Bronchial epithelial cell (primary cell): ENCODE results near the gene CADPS2. TPM values are rescaled to one million over a fixed set of nuclear protein-coding genes. Genes with fewer than 3 reads are reported as not detected.

Source experiments
- DNase-seq: peaks from one replicate; pipeline ENCODE4 v3.0.0-alpha.2; 2010; ENCODE audit warnings: low read depth
- FAIRE-seq: peaks from 2 replicates; lab custom pipeline; 2011; peaks lifted over from hg19 to GRCh38; lab: Jason Lieb, UNC
- H3K27me3 ChIP-seq: 2 replicates; pipeline ENCODE4 v1.5.1; 2011; ENCODE audit warnings: low read length; ENCODE audit not compliant: control insufficient read depth, insufficient read depth
- H3K36me3 ChIP-seq: 2 replicates; pipeline ENCODE4 v1.5.1; 2011; ENCODE audit warnings: low read length; ENCODE audit not compliant: control insufficient read depth, insufficient read depth
- H3K4me3 ChIP-seq: 2 replicates; pipeline ENCODE4 v1.5.1; 2011; ENCODE audit warnings: mild to moderate bottlenecking, low read depth, low read length, control low read depth
- CTCF ChIP-seq: IDR thresholded peaks from 2 replicates; pipeline ENCODE4 v1.5.1; 2011; ENCODE audit warnings: mild to moderate bottlenecking, moderate library complexity, low read length, control low read depth, inconsistent platforms; ENCODE audit not compliant: insufficient read depth, severe bottlenecking
- total RNA-seq: library from RNA; depleted of rRNA; stranded (reverse); fragments of >200 nt; gene quantifications from 2 replicates; pipeline ENCODE4 v1.2.1, GENCODE V29; 2014

CADPS2 gene
- total RNA-seq, 1 donor from 2014 or later: 4.2 TPM

GRCh38 chr7:122584676-122585251 is 301.5 kb downstream of the CADPS2 start:
- no peak overlapping the region for H3K4me3 ChIP-seq
- DNase-seq: no peak
- no peak for TF ChIP-seq CTCF
- FAIRE-seq: no peak
- no peaks in the 10 kb centered on the region for H3K36me3 ChIP-seq
- no peaks in the 10 kb centered on the region for H3K27me3 ChIP-seq

GRCh38 chr7:122578350-122578749 is 307.9 kb downstream of the CADPS2 start:
- no peak for TF ChIP-seq CTCF
- H3K36me3 ChIP-seq: no peaks in the 10 kb centered on the region
- H3K4me3 ChIP-seq: no peak overlapping the region
- no peak for FAIRE-seq
- H3K27me3 ChIP-seq: no peaks in the 10 kb centered on the region
- no peak for DNase-seq

GRCh38 chr7:122577449-122578003 is 308.7 kb downstream of the CADPS2 start:
- DNase-seq: no peak
- TF ChIP-seq CTCF: no peak
- Histone ChIP-seq H3K4me3 (no peak overlapping the region), H3K27me3 (no peaks in the 10 kb centered on the region), H3K36me3 (no peaks in the 10 kb centered on the region)
- no peak for FAIRE-seq

GRCh38 chr7:122572706-122573105 is 313.6 kb downstream of the CADPS2 start:
- FAIRE-seq (no peak), DNase-seq (no peak)
- no peaks in the 10 kb centered on the region for H3K36me3 ChIP-seq
- no peak overlapping the region for H3K4me3 ChIP-seq
- H3K27me3 ChIP-seq: no peaks in the 10 kb centered on the region
- no peak for TF ChIP-seq CTCF

- Histone ChIP-seq H3K4me3 (no peak overlapping the region), H3K36me3 (no peaks in the 10 kb centered on the region), H3K27me3 (no peaks in the 10 kb centered on the region)
- DNase-seq: no peak
- no peak for TF ChIP-seq CTCF
- no peak for FAIRE-seq
Measured at GRCh38 chr7:122561326-122561725, 324.9 kb downstream of the CADPS2 start.

GRCh38 chr7:122556873-122557542 is 329.3 kb downstream of the CADPS2 start:
- Histone ChIP-seq H3K36me3 (no peaks in the 10 kb centered on the region), H3K4me3 (no peak overlapping the region), H3K27me3 (no peaks in the 10 kb centered on the region)

More at GRCh38 chr7:122556873-122557542, 329.3 kb downstream of the CADPS2 start:
- FAIRE-seq (no peak), DNase-seq (no peak)
- TF ChIP-seq CTCF: no peak
